H1 (cell line): ENCODE results near the gene LY9. TPM values are rescaled to one million over a fixed set of nuclear protein-coding genes. Genes with fewer than 3 reads are reported as not detected.

Source experiments
- CHD7 ChIP-seq: fragments of 300-600 bp; sonication (generic); IDR thresholded peaks from 2 replicates; pipeline ENCODE4 v1.7.1; 2012; ENCODE audit warnings: low read length, moderate library complexity, mild to moderate bottlenecking, inconsistent platforms; ENCODE audit not compliant: insufficient replicate concordance
- polyA plus RNA-seq, 7 experiments: library from polyadenylated mRNA; depleted of rRNA in 3 of 7; stranded (reverse) in 5 of 7; unstranded in 2 of 7; fragments of >200 nt in 5 of 7; fragments of 200-250 nt in 2 of 7; gene quantifications; 1 replicate in 5 of 7; 2 replicates in 1 of 7; 4 replicates in 1 of 7; pipeline versions ENCODE4 v1.2.1 to v1.2.3, GENCODE V29; 2011 to 2013; ENCODE audit warnings: missing spikeins in 2 of 7, mixed read lengths in 2 of 7
- total RNA-seq: library from RNA; stranded (reverse); fragmentation: NEBNext Ultra II Directional; extraction: Animal tissue kit (Norgen Biotek cat#: 25700); gene quantifications from 2 replicates; pipeline ENCODE4 v1.2.1, GENCODE V29; 2021

The LY9 gene
- total and polyA plus RNA-seq, 2 of the 8 experiments (the other 6 are each of a cell fraction or from before 2014, with no cell fraction given): not detected

DNA sequence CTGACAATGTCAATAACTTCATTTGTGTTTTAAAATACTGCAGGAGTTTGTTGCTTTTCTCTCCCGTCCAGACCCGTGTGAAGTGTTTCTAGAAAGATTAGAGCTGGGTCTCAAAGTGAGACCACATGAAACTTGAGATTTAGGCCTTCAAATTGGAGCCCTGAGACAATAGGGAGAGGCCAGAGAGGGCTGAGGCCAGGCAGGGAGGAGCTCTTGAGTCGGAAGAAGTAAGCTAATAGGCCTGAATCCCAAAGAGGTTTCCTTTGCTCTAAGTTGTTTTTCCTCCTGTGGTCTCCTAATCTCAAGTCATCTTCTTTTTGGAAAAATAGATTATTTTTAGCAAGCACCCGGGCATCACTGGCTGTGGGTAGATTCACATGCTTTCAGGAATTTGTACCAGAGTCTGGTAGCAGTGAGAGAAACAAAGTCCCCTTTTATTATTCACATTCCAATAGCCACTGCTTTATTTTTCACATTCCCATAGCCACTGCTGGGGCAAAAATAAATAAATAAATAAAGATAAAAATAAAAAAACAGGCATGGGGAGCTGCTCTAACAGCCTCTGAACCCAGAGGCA lies 41.1 kb downstream of the LY9 start (continued):
- no peak for TF ChIP-seq CHD7
